Spleen (tissue), 7 donors: ENCODE data around the gene EFHB.

ENCODE experiments used
- POLR2A ChIP-seq, 3 donors: fragments of 450-650 bp; IDR thresholded peaks; one replicate each; pipeline ENCODE4 v1.5.1; 2017; ENCODE audit warnings: antibody characterized with exemption in 3 of 3, mild to moderate bottlenecking in 1 of 3
- POLR2AphosphoS5 ChIP-seq, 3 donors: sonication (generic); formaldehyde crosslinking; IDR thresholded peaks; one replicate each; pipeline ENCODE4 v1.5.1; 2017; ENCODE audit warnings: antibody characterized with exemption in 3 of 3
- TF ChIP-seq, protein P1 (sequence below), 11 experiments: fragments of 200-600 bp in 7 of 11; fragments of 450-650 bp in 4 of 11; sonication (generic) in 4 of 11; IDR thresholded peaks in 8 of 11; conservative IDR thresholded peaks in 3 of 11; 1 replicate in 7 of 11; 2 replicates in 4 of 11; pipeline versions ENCODE4 v1.4.0 to v1.8.0; 2016 to 2021; ENCODE audit warnings: antibody characterized with exemption in 11 of 11, inconsistent platforms in 4 of 11, mild to moderate bottlenecking in 1 of 11
- donor health status: DM: no; HTN: no; CAD: no; lungs with moderate emphysema.
- donor health status: DM: no; HTN: no; CAD: no.
- donor health status: DM: no; HTN: no; CAD: no.

DNA sequence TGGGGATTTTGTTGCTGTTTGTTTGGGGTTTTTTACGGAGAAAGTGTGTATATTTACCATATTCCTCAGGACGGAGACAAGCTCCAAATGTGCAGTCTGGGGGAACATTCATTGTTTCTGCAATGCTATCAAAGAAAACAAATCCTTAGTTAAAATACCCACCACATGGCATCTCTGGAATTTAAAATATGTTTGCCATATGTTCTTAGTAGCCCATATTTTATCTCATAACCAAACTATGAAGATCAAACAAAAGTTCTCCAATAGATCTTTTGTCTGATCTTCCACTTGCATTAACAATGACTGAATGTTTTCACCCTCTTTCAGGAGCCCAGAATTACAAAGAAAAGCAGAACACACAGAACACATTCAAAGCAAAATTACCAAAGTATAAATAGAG lies 35.3 kb downstream of the EFHB start:
- TF ChIP-seq, protein P1, sequence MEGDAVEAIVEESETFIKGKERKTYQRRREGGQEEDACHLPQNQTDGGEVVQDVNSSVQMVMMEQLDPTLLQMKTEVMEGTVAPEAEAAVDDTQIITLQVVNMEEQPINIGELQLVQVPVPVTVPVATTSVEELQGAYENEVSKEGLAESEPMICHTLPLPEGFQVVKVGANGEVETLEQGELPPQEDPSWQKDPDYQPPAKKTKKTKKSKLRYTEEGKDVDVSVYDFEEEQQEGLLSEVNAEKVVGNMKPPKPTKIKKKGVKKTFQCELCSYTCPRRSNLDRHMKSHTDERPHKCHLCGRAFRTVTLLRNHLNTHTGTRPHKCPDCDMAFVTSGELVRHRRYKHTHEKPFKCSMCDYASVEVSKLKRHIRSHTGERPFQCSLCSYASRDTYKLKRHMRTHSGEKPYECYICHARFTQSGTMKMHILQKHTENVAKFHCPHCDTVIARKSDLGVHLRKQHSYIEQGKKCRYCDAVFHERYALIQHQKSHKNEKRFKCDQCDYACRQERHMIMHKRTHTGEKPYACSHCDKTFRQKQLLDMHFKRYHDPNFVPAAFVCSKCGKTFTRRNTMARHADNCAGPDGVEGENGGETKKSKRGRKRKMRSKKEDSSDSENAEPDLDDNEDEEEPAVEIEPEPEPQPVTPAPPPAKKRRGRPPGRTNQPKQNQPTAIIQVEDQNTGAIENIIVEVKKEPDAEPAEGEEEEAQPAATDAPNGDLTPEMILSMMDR (IDR thresholded peaks at IDR 0.05 in 8 of 11, conservative IDR thresholded peaks at IDR 0.05 in 3 of 11), result no peak
- no peak for TF ChIP-seq POLR2AphosphoS5 (IDR thresholded peaks at IDR 0.05)
- no peak for TF ChIP-seq POLR2A (IDR thresholded peaks at IDR 0.05)
